Esophagus squamous epithelium (tissue), 4 donors: Measurements from ENCODE around the gene IGSF22.

Source experiments
- CTCF ChIP-seq, 6 experiments: fragments of 450-650 bp in 4 of 6; fragments of 200-600 bp in 2 of 6; sonication (generic) in 2 of 6; IDR thresholded peaks; one replicate each; pipeline ENCODE4 v1.5.1; 2016 to 2019; ENCODE audit warnings: antibody characterized with exemption in 6 of 6, mild to moderate bottlenecking in 4 of 6, moderate library complexity in 4 of 6
- POLR2A ChIP-seq, 4 donors: fragments of 450-650 bp; IDR thresholded peaks; one replicate each; pipeline ENCODE4 v1.6.1; 2017; ENCODE audit warnings: antibody characterized with exemption in 4 of 4, mild to moderate bottlenecking in 4 of 4, moderate library complexity in 3 of 4

- TF ChIP-seq CTCF (IDR thresholded peaks at IDR 0.05) (no peak), POLR2A (IDR thresholded peaks at IDR 0.05) (no peak)
Observed at GRCh38 chr11:18768472-18768901, 42.5 kb upstream of the IGSF22 start.
